ENCODE results near the gene ENAH. TPM values are rescaled to one million over a fixed set of nuclear protein-coding genes. Genes with fewer than 3 reads are reported as not detected.

ENAH gene
- total RNA-seq, 2 experiments from 2014 or later = not detected

- DNase-seq (no peak), ATAC-seq (no peak)
- no peaks in the 10 kb centered on the region for H3K27me3 Mint-ChIP-seq
- H3K4me3 Mint-ChIP-seq = peak overlapping the region; percentile 21
- CTCF ChIA-PET = interaction anchor here (1.2 to 2.2 kb wide), 3 partner anchors 10 to 23 kb away, joined by 3 to 7 read pairs (median 5); no protein-coding TSS in a partner anchor
- H3K27ac Mint-ChIP-seq = peak overlapping the region; percentile 76
- H3K9me3 Mint-ChIP-seq (ENCODE audit: low read depth) = no peaks in the 10 kb centered on the region
- H3K4me1 Mint-ChIP-seq = peaks cover 67% of the 10 kb centered on the region
- H3K36me3 Mint-ChIP-seq = no peaks in the 10 kb centered on the region
Observed at GRCh38 chr1:225464851-225465792, 187.8 kb downstream of the ENAH start.

- CTCF ChIA-PET = interaction anchor here (3.0 to 3.2 kb wide), 2 partner anchors 12 to 21 kb away, joined by 13 to 18 read pairs; no protein-coding TSS in a partner anchor
- Mint-ChIP-seq H3K36me3 (no peaks in the 10 kb centered on the region), H3K4me3 (no peak overlapping the region), H3K27ac (peak overlapping the region; percentile 5), H3K4me1 (peaks cover 68% of the 10 kb centered on the region), H3K27me3 (no peaks in the 10 kb centered on the region), H3K9me3 (ENCODE audit: low read depth) (no peaks in the 10 kb centered on the region)
- ATAC-seq (no peak), DNase-seq (no peak)
Observed at GRCh38 chr1:225462714-225463574, 190.0 kb downstream of the ENAH start.

- CTCF ChIA-PET = interaction anchor here (3.0 to 3.2 kb wide), 3 partner anchors 13 to 21 kb away, joined by 13 to 20 read pairs (median 18); no protein-coding TSS in a partner anchor
- H3K27me3 Mint-ChIP-seq = no peaks in the 10 kb centered on the region
- no peak overlapping the region for H3K27ac Mint-ChIP-seq
- no peak overlapping the region for H3K4me3 Mint-ChIP-seq
- H3K36me3 Mint-ChIP-seq = no peaks in the 10 kb centered on the region
- no peaks in the 10 kb centered on the region for H3K9me3 Mint-ChIP-seq (ENCODE audit: low read depth)
- peaks cover 68% of the 10 kb centered on the region for H3K4me1 Mint-ChIP-seq
- DNase-seq (no peak), ATAC-seq (no peak)
Observed at GRCh38 chr1:225462429-225462713, 190.6 kb downstream of the ENAH start.

GRCh38 chr1:225461533-225462428, 191.1 kb downstream of the ENAH start:
- H3K36me3 Mint-ChIP-seq = no peaks in the 10 kb centered on the region
- H3K27me3 Mint-ChIP-seq = no peaks in the 10 kb centered on the region
- H3K4me1 Mint-ChIP-seq = peaks cover 66% of the 10 kb centered on the region
- CTCF ChIA-PET = interaction anchor here (0.9 to 3.2 kb wide), 5 partner anchors 13 to 143 kb away, joined by 3 to 20 read pairs (median 13); no protein-coding TSS in a partner anchor
- DNase-seq = no peak
- no peak for ATAC-seq
- H3K27ac Mint-ChIP-seq = peak overlapping the region; percentile 87
- no peak overlapping the region for H3K4me3 Mint-ChIP-seq
- H3K9me3 Mint-ChIP-seq (ENCODE audit: low read depth) = no peaks in the 10 kb centered on the region

- Mint-ChIP-seq H3K4me3 (no peak overlapping the region), H3K27ac (peak overlapping the region; percentile 87), H3K36me3 (no peaks in the 10 kb centered on the region), H3K27me3 (no peaks in the 10 kb centered on the region), H3K4me1 (peaks cover 58% of the 10 kb centered on the region), H3K9me3 (ENCODE audit: low read depth) (no peaks in the 10 kb centered on the region)
- DNase-seq = peak; percentile 77
- CTCF ChIA-PET = interaction anchor here (0.9 to 3.2 kb wide), 8 partner anchors 10 to 604 kb away, joined by 3 to 20 read pairs (median 8); no protein-coding TSS in a partner anchor
- peak; percentile 84 for ATAC-seq
Observed at GRCh38 chr1:225460737-225461532, 192.0 kb downstream of the ENAH start.

GRCh38 chr1:225460021-225460736, 192.7 kb downstream of the ENAH start:
- no peaks in the 10 kb centered on the region for H3K27me3 Mint-ChIP-seq
- no peaks in the 10 kb centered on the region for H3K9me3 Mint-ChIP-seq (ENCODE audit: low read depth)
- H3K4me1 Mint-ChIP-seq = peaks cover 53% of the 10 kb centered on the region
- peak; percentile 20 for ATAC-seq
- H3K27ac Mint-ChIP-seq = peak overlapping the region; percentile 87
- no peak overlapping the region for H3K4me3 Mint-ChIP-seq
- no peak for DNase-seq
- no peaks in the 10 kb centered on the region for H3K36me3 Mint-ChIP-seq
- CTCF ChIA-PET = interaction anchor here (0.9 to 3.2 kb wide), 7 partner anchors 9 to 604 kb away, joined by 3 to 20 read pairs (median 11); no protein-coding TSS in a partner anchor

- CTCF ChIA-PET = interaction anchor here (1.0 to 3.2 kb wide), 2 partner anchors 7 to 9 kb away, joined by 5 to 11 read pairs; no protein-coding TSS in a partner anchor
- no peak for DNase-seq
- Mint-ChIP-seq H3K4me3 (no peak overlapping the region), H3K27me3 (no peaks in the 10 kb centered on the region), H3K4me1 (peaks cover 56% of the 10 kb centered on the region), H3K9me3 (ENCODE audit: low read depth) (no peaks in the 10 kb centered on the region), H3K27ac (no peak overlapping the region), H3K36me3 (no peaks in the 10 kb centered on the region)
- ATAC-seq = no peak
Observed at GRCh38 chr1:225458222-225458631, 194.7 kb downstream of the ENAH start.

- Mint-ChIP-seq H3K9me3 (ENCODE audit: low read depth) (no peaks in the 10 kb centered on the region), H3K4me1 (peaks cover 51% of the 10 kb centered on the region), H3K4me3 (no peak overlapping the region), H3K27me3 (no peaks in the 10 kb centered on the region), H3K27ac (peak overlapping the region; percentile 83), H3K36me3 (no peaks in the 10 kb centered on the region)
- CTCF ChIA-PET = interaction anchor here (0.7 to 3.8 kb wide), 8 partner anchors 9 to 28 kb away, joined by 3 to 17 read pairs (median 4); partner anchors contain the start of gene LBR
- DNase-seq (peak; percentile 80), ATAC-seq (peak; percentile 91)
Observed at GRCh38 chr1:225454733-225455132, 198.2 kb downstream of the ENAH start.

GRCh38 chr1:225453797-225454648, 198.9 kb downstream of the ENAH start:
- peaks cover 45% of the 10 kb centered on the region for H3K4me1 Mint-ChIP-seq
- DNase-seq = no peak
- CTCF ChIA-PET = interaction anchor here (0.7 to 3.8 kb wide), 7 partner anchors 9 to 27 kb away, joined by 3 to 17 read pairs (median 5); partner anchors contain the start of gene LBR
- H3K36me3 Mint-ChIP-seq = no peaks in the 10 kb centered on the region
- no peak overlapping the region for H3K4me3 Mint-ChIP-seq
- H3K9me3 Mint-ChIP-seq (ENCODE audit: low read depth) = no peaks in the 10 kb centered on the region
- H3K27me3 Mint-ChIP-seq = no peaks in the 10 kb centered on the region
- peak; percentile 46 for ATAC-seq
- peak overlapping the region; percentile 83 for H3K27ac Mint-ChIP-seq

GRCh38 chr1:225451840-225452515, 200.9 kb downstream of the ENAH start:
- H3K27ac Mint-ChIP-seq = no peak overlapping the region
- no peaks in the 10 kb centered on the region for H3K9me3 Mint-ChIP-seq (ENCODE audit: low read depth)
- no peaks in the 10 kb centered on the region for H3K36me3 Mint-ChIP-seq
- no peak for ATAC-seq
- no peak for DNase-seq
- H3K27me3 Mint-ChIP-seq = no peaks in the 10 kb centered on the region
- CTCF ChIA-PET = interaction anchor here (0.9 to 1.7 kb wide), 3 partner anchors 8 to 23 kb away, joined by 3 to 11 read pairs (median 4); no protein-coding TSS in a partner anchor
- H3K4me1 Mint-ChIP-seq = peaks cover 42% of the 10 kb centered on the region
- no peak overlapping the region for H3K4me3 Mint-ChIP-seq
